Hepatocyte (in vitro differentiated cells): ENCODE results near the gene MAP4. TPM values are rescaled to one million over a fixed set of nuclear protein-coding genes. Genes with fewer than 3 reads are reported as not detected.

Source experiments
- DNase-seq: peaks from one replicate; pipeline ENCODE4 v3.0.0-alpha.2; 2016; ENCODE audit warnings: low spot score
- H2AFZ ChIP-seq: fragments of 200-600 bp; sonication (generic); 2 replicates; pipeline ENCODE4 v1.6.0; 2016; ENCODE audit warnings: antibody characterized with exemption, mild to moderate bottlenecking
- H3K27ac ChIP-seq: fragments of 200-600 bp; sonication (generic); 2 replicates; pipeline ENCODE4 v1.5.1; 2016; ENCODE audit warnings: mild to moderate bottlenecking
- H3K27me3 ChIP-seq: fragments of 200-600 bp; sonication (generic); 2 replicates; pipeline ENCODE4 v1.6.1; 2016
- H3K36me3 ChIP-seq: fragments of 200-600 bp; sonication (generic); replicated peaks from 2 replicates; pipeline ENCODE4 v1.5.1; 2016; ENCODE audit warnings: low read depth; ENCODE audit not compliant: insufficient read depth
- H3K4me1 ChIP-seq: fragments of 200-600 bp; sonication (generic); 2 replicates; pipeline ENCODE4 v1.5.1; 2016; ENCODE audit warnings: mild to moderate bottlenecking, moderate library complexity; ENCODE audit not compliant: insufficient read depth
- H3K4me2 ChIP-seq: fragments of 200-600 bp; sonication (generic); 2 replicates; pipeline ENCODE4 v1.6.0; 2016
- H3K4me3 ChIP-seq: fragments of 200-600 bp; sonication (generic); 2 replicates; pipeline ENCODE4 v1.5.1; 2016; ENCODE audit warnings: mild to moderate bottlenecking
- H3K79me2 ChIP-seq: fragments of 200-600 bp; sonication (generic); 2 replicates; pipeline ENCODE4 v1.6.0; 2017; ENCODE audit warnings: mild to moderate bottlenecking
- H3K9me2 ChIP-seq: fragments of 200-600 bp; sonication (generic); replicated peaks from 2 replicates; pipeline ENCODE4 v1.6.0; 2017; ENCODE audit warnings: mild to moderate bottlenecking; ENCODE audit not compliant: insufficient read depth
- H3K9me3 ChIP-seq: fragments of 200-600 bp; sonication (generic); 2 replicates; pipeline ENCODE4 v1.5.1; 2016; ENCODE audit warnings: low read depth, mild to moderate bottlenecking
- H4K20me1 ChIP-seq: fragments of 200-600 bp; sonication (generic); 2 replicates; pipeline ENCODE4 v1.6.0; 2016; ENCODE audit warnings: mild to moderate bottlenecking; ENCODE audit not compliant: insufficient read depth, poor library complexity, severe bottlenecking
- CTCF ChIP-seq: fragments of 200-600 bp; sonication (generic); IDR thresholded peaks from 2 replicates; pipeline ENCODE4 v1.5.1; 2016; ENCODE audit warnings: antibody characterized with exemption, mild to moderate bottlenecking; ENCODE audit not compliant: poor library complexity
- EZH2 ChIP-seq: fragments of 200-600 bp; sonication (generic); IDR thresholded peaks from 2 replicates; pipeline ENCODE4 v1.6.1; 2016; ENCODE audit warnings: antibody characterized with exemption, mild to moderate bottlenecking, borderline replicate concordance
- EZH2phosphoT487 ChIP-seq: fragments of 200-600 bp; sonication (generic); IDR thresholded peaks from one replicate; pipeline ENCODE4 v1.6.1; 2018; ENCODE audit warnings: antibody characterized with exemption, mild to moderate bottlenecking, low read depth, moderate library complexity; ENCODE audit not compliant: unreplicated experiment, severe bottlenecking
- WGBS: methylation state at CpG from one replicate; pipeline ENCODE4 v1.1.6; 2016; ENCODE audit warnings: low lambda C conversion rate; ENCODE audit errors: missing lambda C conversion rate; 5-methylcytosine and 5-hydroxymethylcytosine counted together
- polyA plus RNA-seq: library from polyadenylated mRNA; unstranded; fragments of >200 nt; fragmentation: Nextera tagmentation; extraction: Ambion mirVana; gene quantifications from 2 replicates; pipeline ENCODE4 v1.2.1, GENCODE V29; 2016
- total RNA-seq: library from RNA; depleted of rRNA; stranded (reverse); fragments of >200 nt; gene quantifications from 2 replicates; pipeline ENCODE4 v1.2.3, GENCODE V29; 2014

Gene MAP4
- total and polyA plus RNA-seq, 2 experiments from 2014 or later, result 85.5 to 91.3 TPM

GRCh38 chr3:48015431-48016180 lies 610 bp downstream of the MAP4 start:
- no peak overlapping the region for H2AFZ ChIP-seq
- H3K4me2 ChIP-seq, result peak overlapping the region; percentile 52
- no peak for DNase-seq
- TF ChIP-seq CTCF (no peak), EZH2 (no peak), EZH2phosphoT487 (no peak)
- peak overlapping the region; percentile 49 for H3K27ac ChIP-seq
- H3K9me3 ChIP-seq, result no peaks in the 10 kb centered on the region
- peaks cover 25% of the 10 kb centered on the region for H4K20me1 ChIP-seq
- H3K9me2 ChIP-seq, result no peaks in the 10 kb centered on the region
- no peaks in the 10 kb centered on the region for H3K27me3 ChIP-seq
- no peak overlapping the region for H3K4me3 ChIP-seq
- H3K79me2 ChIP-seq, result peaks cover 80% of the 10 kb centered on the region
- WGBS, result 50% methylated on average over 3 of the region's 3 CpGs
- no peaks in the 10 kb centered on the region for H3K36me3 ChIP-seq
- H3K4me1 ChIP-seq, result peaks cover 53% of the 10 kb centered on the region

DNA sequence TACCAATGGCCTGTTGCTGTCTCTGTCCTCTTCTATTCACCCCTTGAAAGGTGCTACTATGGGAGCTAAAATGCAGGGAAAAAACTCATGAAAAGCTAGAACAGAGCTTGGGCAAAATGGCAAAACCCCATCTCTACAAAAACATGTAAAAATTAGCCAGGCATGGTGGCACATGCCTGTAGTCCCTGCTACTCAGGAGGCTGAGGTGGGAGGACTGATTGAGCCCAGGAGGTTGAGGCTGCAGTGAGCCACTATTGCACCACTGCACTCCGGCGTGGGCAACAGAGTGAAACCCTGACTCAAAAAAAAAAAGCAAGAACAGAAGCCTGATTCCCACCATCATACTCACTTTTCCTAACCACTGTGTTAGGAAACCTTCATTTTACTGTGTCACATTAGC lies 1.9 kb downstream of the MAP4 start:
- WGBS, result 77% methylated on average over 2 of the region's 2 CpGs
- no peaks in the 10 kb centered on the region for H3K9me2 ChIP-seq
- peaks cover 25% of the 10 kb centered on the region for H4K20me1 ChIP-seq
- H3K4me2 ChIP-seq, result peak overlapping the region; percentile 49
- DNase-seq, result no peak
- H3K4me1 ChIP-seq, result peaks cover 53% of the 10 kb centered on the region
- H2AFZ ChIP-seq, result no peak overlapping the region
- H3K36me3 ChIP-seq, result no peaks in the 10 kb centered on the region
- H3K79me2 ChIP-seq, result peaks cover 80% of the 10 kb centered on the region
- TF ChIP-seq CTCF (no peak), EZH2phosphoT487 (no peak), EZH2 (no peak)
- peak overlapping the region; percentile 38 for H3K27ac ChIP-seq
- H3K27me3 ChIP-seq, result no peaks in the 10 kb centered on the region
- H3K9me3 ChIP-seq, result no peaks in the 10 kb centered on the region
- H3K4me3 ChIP-seq, result no peak overlapping the region

DNA sequence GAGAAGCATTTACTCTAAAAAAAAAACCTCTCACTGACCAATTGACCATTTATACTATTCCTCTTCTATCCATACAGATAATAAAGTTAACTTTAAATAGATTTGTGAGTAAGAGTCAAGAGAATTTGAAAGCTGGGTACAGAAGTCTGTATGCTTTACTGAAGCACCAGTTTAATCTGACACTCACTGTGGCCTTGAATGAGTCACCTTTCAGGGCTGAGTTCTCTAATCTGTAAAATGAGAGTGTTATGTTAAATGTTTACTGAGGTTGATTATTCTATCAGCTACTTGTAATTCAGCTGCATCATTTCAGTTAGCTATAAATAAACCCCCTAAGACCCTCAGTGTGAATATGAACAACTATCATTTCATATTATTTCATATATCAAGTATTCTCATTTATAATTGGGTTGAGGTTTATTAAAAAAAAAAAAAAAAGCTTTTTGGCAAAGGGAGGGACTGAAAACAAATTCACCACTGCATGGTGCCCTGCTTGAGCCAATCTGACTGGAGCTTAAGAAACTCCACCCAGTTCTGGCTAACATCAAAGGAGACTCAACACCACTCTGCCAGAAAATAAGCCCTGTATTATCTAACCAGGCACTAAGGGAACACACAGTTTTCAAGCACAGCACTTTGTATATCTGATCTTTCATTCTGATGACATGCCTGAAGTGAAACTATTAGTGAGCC lies 2.8 kb downstream of the MAP4 start:
- TF ChIP-seq EZH2, result no peak
- no peak for TF ChIP-seq EZH2phosphoT487
- no peak for TF ChIP-seq CTCF
- peak; percentile 63 for DNase-seq
- no peaks in the 10 kb centered on the region for H3K9me2 ChIP-seq
- H3K27ac ChIP-seq, result peak overlapping the region; percentile 38
- peaks cover 25% of the 10 kb centered on the region for H4K20me1 ChIP-seq
- peaks cover 47% of the 10 kb centered on the region for H3K4me1 ChIP-seq
- no peak overlapping the region for H2AFZ ChIP-seq
- H3K36me3 ChIP-seq, result no peaks in the 10 kb centered on the region
- no peaks in the 10 kb centered on the region for H3K27me3 ChIP-seq
- no peak overlapping the region for H3K4me3 ChIP-seq
- H3K79me2 ChIP-seq, result peaks cover 80% of the 10 kb centered on the region
- peak overlapping the region; percentile 49 for H3K4me2 ChIP-seq
- no peaks in the 10 kb centered on the region for H3K9me3 ChIP-seq
